IMR-90 (cell line): ENCODE results near the gene CDH16. TPM values are rescaled to one million over a fixed set of nuclear protein-coding genes. Genes with fewer than 3 reads are reported as not detected.

Experiments
- ATAC-seq: fragments of 200-7000 bp; cut with Tn5 transposase; 2 replicates; pipeline ENCODE4 v1.9.1; 2020; ENCODE audit warnings: low read depth, mild to moderate bottlenecking, moderate library complexity
- BruUV-seq: library from RNA; stranded (reverse); fragments of 400-500 nt; replicated peaks from 2 replicates; lab custom pipeline; 2021; lab: Mats Ljungman, UMichigan
- CTCF ChIA-PET: fragments of 300-600 bp; formaldehyde crosslinking; extraction: SDS; loops from one replicate; lab custom pipeline; 2021; ENCODE audit warnings: antibody characterized with exemption; lab: Yijun Ruan, JAX
- POLR2A ChIA-PET: fragments of 300-600 bp; sonication (Branson Sonifier 250); formaldehyde crosslinking; loops from one replicate; lab custom pipeline; 2022; ENCODE audit warnings: antibody characterized with exemption; ENCODE audit not compliant: unreplicated experiment; lab: Charles Lee
- DNase-seq: peaks from one replicate; pipeline ENCODE4 v3.0.0; 2013
- H2AFZ ChIP-seq: replicated peaks from 2 replicates; pipeline ENCODE3; 2013; ENCODE audit warnings: low read length, mild to moderate bottlenecking; ENCODE audit not compliant: poor library complexity
- H2AK5ac ChIP-seq: 2 replicates; pipeline ENCODE4 v1.6.1; 2013; ENCODE audit warnings: low read depth, low read length, inconsistent platforms
- H2AK9ac ChIP-seq: replicated peaks from 2 replicates; pipeline ENCODE3; 2013; ENCODE audit warnings: mild to moderate bottlenecking, low read depth, low read length, moderate library complexity; ENCODE audit not compliant: poor library complexity
- H2BK120ac ChIP-seq: 2 replicates; pipeline ENCODE4 v1.6.1; 2013; ENCODE audit warnings: low read depth, low read length, inconsistent platforms
- H2BK15ac ChIP-seq: 3 replicates; pipeline ENCODE4 v1.6.1; 2013; ENCODE audit warnings: low read depth, low read length, inconsistent platforms
- H2BK20ac ChIP-seq: 2 replicates; pipeline ENCODE4 v1.6.1; 2013; ENCODE audit warnings: low read depth, mild to moderate bottlenecking, inconsistent platforms, low read length, moderate library complexity
- H2BK5ac ChIP-seq: 2 replicates; pipeline ENCODE4 v1.6.1; 2013; ENCODE audit warnings: mild to moderate bottlenecking, low read depth, low read length, inconsistent platforms; ENCODE audit not compliant: poor library complexity, severe bottlenecking
- H3K14ac ChIP-seq: replicated peaks from 2 replicates; pipeline ENCODE4 v1.6.1; 2013; ENCODE audit warnings: low read depth, low read length, inconsistent platforms
- H3K18ac ChIP-seq: 2 replicates; pipeline ENCODE4 v1.6.1; 2013; ENCODE audit warnings: low read depth, low read length, control low read depth
- H3K23ac ChIP-seq: 2 replicates; pipeline ENCODE4 v1.6.1; 2013; ENCODE audit warnings: low read depth, low read length, inconsistent platforms
- H3K27ac ChIP-seq: 2 replicates; pipeline ENCODE4 v1.5.1; 2013; ENCODE audit warnings: mild to moderate bottlenecking, control low read depth, low read length; ENCODE audit not compliant: insufficient read depth
- H3K27me3 ChIP-seq: 2 replicates; pipeline ENCODE4 v1.6.1; 2013; ENCODE audit warnings: low read length; ENCODE audit not compliant: control insufficient read depth, insufficient read depth
- H3K36me3 ChIP-seq: 2 replicates; pipeline ENCODE4 v1.6.1; 2013; ENCODE audit warnings: low read length, mixed read lengths; ENCODE audit not compliant: control insufficient read depth, insufficient read depth
- H3K4ac ChIP-seq: 2 replicates; pipeline ENCODE4 v1.6.1; 2013; ENCODE audit warnings: low read depth, low read length, inconsistent platforms
- H3K4me1 ChIP-seq: 2 replicates; pipeline ENCODE4 v1.6.1; 2013; ENCODE audit warnings: low read length, mixed read lengths; ENCODE audit not compliant: control insufficient read depth, insufficient read depth
- H3K4me2 ChIP-seq: 2 replicates; pipeline ENCODE4 v1.6.1; 2013; ENCODE audit warnings: low read depth, mild to moderate bottlenecking, control low read depth, low read length, moderate library complexity
- H3K4me3 ChIP-seq: 2 replicates; pipeline ENCODE4 v1.5.1; 2013; ENCODE audit warnings: low read depth, mild to moderate bottlenecking, control low read depth, low read length, moderate library complexity; ENCODE audit not compliant: insufficient read depth
- H3K56ac ChIP-seq: 2 replicates; pipeline ENCODE4 v1.6.1; 2013; ENCODE audit warnings: low read length, inconsistent platforms; ENCODE audit not compliant: insufficient read depth; ENCODE audit errors: extremely low read depth
- H3K79me1 ChIP-seq, 2 experiments: 2 replicates each; pipeline ENCODE4 v1.6.1; 2013; ENCODE audit warnings: low read length in 2 of 2, inconsistent platforms in 1 of 2, low read depth in 1 of 2
- H3K9ac ChIP-seq: 2 replicates; pipeline ENCODE4 v1.6.1; 2013; ENCODE audit warnings: low read depth, low read length, control low read depth
- H3K9me1 ChIP-seq: 2 replicates; pipeline ENCODE4 v1.6.1; 2013; ENCODE audit warnings: low read length, inconsistent platforms; ENCODE audit not compliant: insufficient read depth
- H3K9me3 ChIP-seq: 2 replicates; pipeline ENCODE4 v1.6.1; 2013; ENCODE audit warnings: low read length; ENCODE audit not compliant: control insufficient read depth, insufficient read depth
- H4K20me1 ChIP-seq: 2 replicates; pipeline ENCODE4 v1.6.1; 2013; ENCODE audit warnings: low read length, inconsistent platforms; ENCODE audit not compliant: insufficient read depth
- H4K5ac ChIP-seq: 2 replicates; pipeline ENCODE4 v1.6.1; 2013; ENCODE audit warnings: mild to moderate bottlenecking, low read depth, low read length, control low read depth
- H4K8ac ChIP-seq, 2 experiments: 2 replicates each; pipeline ENCODE4 v1.6.1; 2013; ENCODE audit warnings: low read depth in 2 of 2, low read length in 2 of 2, control low read depth in 1 of 2, inconsistent platforms in 1 of 2
- H4K91ac ChIP-seq: 2 replicates; pipeline ENCODE4 v1.6.1; 2013; ENCODE audit warnings: low read depth, low read length, inconsistent platforms; ENCODE audit not compliant: insufficient read depth
- CHD1 ChIP-seq: IDR thresholded peaks from 2 replicates; pipeline ENCODE4 v1.6.1; 2012; ENCODE audit warnings: low read depth, low read length, improper control_type of control experiment
- CTCF ChIP-seq: conservative IDR thresholded peaks from 2 replicates; pipeline ENCODE4 v1.5.1; 2012; ENCODE audit warnings: mild to moderate bottlenecking, low read depth, low read length, improper control_type of control experiment
- MAFK ChIP-seq: IDR thresholded peaks from 2 replicates; pipeline ENCODE4 v1.6.1; 2012; ENCODE audit warnings: low read depth, low read length, improper control_type of control experiment
- MAZ ChIP-seq: IDR thresholded peaks from 2 replicates; pipeline ENCODE4 v1.6.1; 2012; ENCODE audit warnings: low read depth, mild to moderate bottlenecking, low read length, improper control_type of control experiment, moderate library complexity, borderline replicate concordance
- MXI1 ChIP-seq: IDR thresholded peaks from 2 replicates; pipeline ENCODE4 v1.6.1; 2012; ENCODE audit warnings: low read depth, mild to moderate bottlenecking, low read length, moderate library complexity, borderline replicate concordance
- NFE2L2 ChIP-seq: fragments of 150-350 bp; IDR thresholded peaks from 2 replicates; pipeline ENCODE4 v1.6.1; 2016; ENCODE audit warnings: low read depth, mild to moderate bottlenecking, low read length
- RCOR1 ChIP-seq: IDR thresholded peaks from 2 replicates; pipeline ENCODE4 v1.6.1; 2012; ENCODE audit warnings: mild to moderate bottlenecking, low read length, improper control_type of control experiment; ENCODE audit not compliant: insufficient replicate concordance
- RFX5 ChIP-seq: IDR thresholded peaks from 2 replicates; pipeline ENCODE4 v1.8.0; 2012; ENCODE audit warnings: low read depth, mild to moderate bottlenecking, low read length, moderate library complexity
- USF2 ChIP-seq: fragments of 150-350 bp; IDR thresholded peaks from 2 replicates; pipeline ENCODE4 v1.6.1; 2017; ENCODE audit warnings: mild to moderate bottlenecking, antibody characterized with exemption, low read length, low read depth
- WGBS, 2 experiments: methylation state at CpG; one replicate each; pipeline versions ENCODE4 v1.1.5 to v1.1.7; 2013; ENCODE audit warnings: missing lambda C conversion rate in 2 of 2; ENCODE audit not compliant: insufficient read length in 1 of 2; ENCODE audit errors: extremely low coverage in 2 of 2; 5-methylcytosine and 5-hydroxymethylcytosine counted together
- dilution Hi-C: fragments of 300-500 bp; cut with HindIII; formaldehyde crosslinking; loops from one replicate; pipeline ENCODE4 v1.14.3; 2018; ENCODE audit warnings: low sequenced_read_pairs; ENCODE audit not compliant: unreplicated experiment
- in situ Hi-C: fragments of 300-500 bp; cut with MboI; formaldehyde crosslinking; loops from 3 replicates; pipeline ENCODE4 v1.14.3; 2019; ENCODE audit warnings: low sequenced_read_pairs, inconsistent platforms, mixed read lengths
- intact Hi-C: fragments of 100-400 bp; cut with micrococcal nuclease; formaldehyde crosslinking; loops from 2 replicates; pipeline ENCODE4 v1.10.0; 2022
- polyA plus RNA-seq, 3 experiments: library from polyadenylated mRNA; depleted of rRNA; stranded (reverse); fragments of >200 nt; gene quantifications; 2 replicates each; pipeline ENCODE4 v1.2.3, GENCODE V29; 2012; ENCODE audit warnings: low replicate concordance in 1 of 3
- total RNA-seq: library from RNA; depleted of rRNA; stranded (reverse); fragments of >200 nt; gene quantifications from 2 replicates; pipeline ENCODE4 v1.2.3, GENCODE V29; 2012

Gene CDH16
- total and polyA plus RNA-seq, 2 of the 4 experiments (the other 2 are of a cell fraction) = not detected

GRCh38 chr16:66949472-66949871 lies 30.8 kb upstream of the CDH16 start:
- in situ Hi-C loops = no loop called here
- intact Hi-C loops = no loop called here

More at GRCh38 chr16:66949472-66949871, 30.8 kb upstream of the CDH16 start:
- Histone ChIP-seq H3K14ac (no peak overlapping the region), H2BK5ac (no peak overlapping the region), H2BK20ac (no peak overlapping the region), H4K5ac (no peak overlapping the region), H2BK15ac (no peak overlapping the region), H3K9me1 (no peaks in the 10 kb centered on the region), H3K9ac (no peak overlapping the region), H3K4me2 (no peak overlapping the region), H3K4me3 (no peak overlapping the region), H3K23ac (no peak overlapping the region), H3K4ac (no peak overlapping the region), H2AFZ (no peak overlapping the region), H3K27ac (no peak overlapping the region), H4K91ac (no peak overlapping the region), H4K8ac (no peak overlapping the region), H3K79me1 (no peaks in the 10 kb centered on the region), H3K27me3 (peaks cover 16% of the 10 kb centered on the region; the same call in 1 of the 2 replicates), H3K56ac (no peak overlapping the region), H2AK5ac (no peak overlapping the region), H3K9me3 (peaks cover 2% of the 10 kb centered on the region; the same call in 1 of the 2 replicates), H3K36me3 (no peaks in the 10 kb centered on the region), H2AK9ac (no peak overlapping the region), H3K4me1 (peaks cover 6% of the 10 kb centered on the region), H2BK120ac (no peak overlapping the region), H3K18ac (no peak overlapping the region), H4K20me1 (no peaks in the 10 kb centered on the region)
- dilution Hi-C loops = no loop called here
- ChIA-PET POLR2A (interaction anchor here (0.7 kb wide), 1 partner anchor 63 kb away, joined by 10 read pairs; no protein-coding TSS in a partner anchor), CTCF (interaction anchor here (1.5 kb wide), 1 partner anchor 12 kb away, joined by 4 read pairs; the partner anchor contains the start of gene CES3)
- DNase-seq (no peak), ATAC-seq (no peak)
- 86% methylated on average over 3 of the region's 6 CpGs; no CpG with 5 or more reads in 1 of the 2 experiments for WGBS, 2 experiments
- no TSS peak for BruUV-seq
- TF ChIP-seq CHD1 (no peak), MXI1 (no peak), CTCF (no peak), RCOR1 (no peak), NFE2L2 (no peak), USF2 (no peak), MAFK (no peak), MAZ (no peak), RFX5 (no peak)
